ENCODE measurements around the gene CCDC24. TPM values are rescaled to one million over a fixed set of nuclear protein-coding genes. Genes with fewer than 3 reads are reported as not detected.

CCDC24 gene
- total RNA-seq, 1 donor from 2014 or later = 3.7 TPM

DNA sequence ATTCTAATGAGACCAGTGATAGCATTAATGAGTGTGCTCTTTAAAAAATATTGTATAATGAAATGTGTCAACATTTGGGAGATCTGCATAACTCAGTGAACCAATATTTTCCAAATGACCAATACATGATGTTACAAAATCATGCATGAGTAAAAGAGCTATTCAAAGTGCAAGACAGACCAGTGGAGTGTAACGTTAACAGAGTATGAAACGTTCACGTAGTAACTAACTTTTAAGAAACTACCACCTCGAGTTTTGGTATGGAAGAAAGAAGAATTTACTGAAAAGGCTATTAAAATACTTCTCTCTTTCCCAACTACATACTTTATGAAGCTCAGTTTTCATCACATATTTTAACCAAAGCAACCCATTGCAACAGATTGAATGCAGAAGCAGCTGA, 49.4 kb downstream of the CCDC24 start:
- no peak overlapping the region for H3K4me3 ChIP-seq (ENCODE audit: low read depth, low read length)
- no peaks in the 10 kb centered on the region for H3K36me3 ChIP-seq (ENCODE audit: control insufficient read depth, insufficient read depth, low read length)
- FAIRE-seq (no peak), DNase-seq (ENCODE audit: low read depth) (peak; percentile 45)
- TF ChIP-seq, protein P1, sequence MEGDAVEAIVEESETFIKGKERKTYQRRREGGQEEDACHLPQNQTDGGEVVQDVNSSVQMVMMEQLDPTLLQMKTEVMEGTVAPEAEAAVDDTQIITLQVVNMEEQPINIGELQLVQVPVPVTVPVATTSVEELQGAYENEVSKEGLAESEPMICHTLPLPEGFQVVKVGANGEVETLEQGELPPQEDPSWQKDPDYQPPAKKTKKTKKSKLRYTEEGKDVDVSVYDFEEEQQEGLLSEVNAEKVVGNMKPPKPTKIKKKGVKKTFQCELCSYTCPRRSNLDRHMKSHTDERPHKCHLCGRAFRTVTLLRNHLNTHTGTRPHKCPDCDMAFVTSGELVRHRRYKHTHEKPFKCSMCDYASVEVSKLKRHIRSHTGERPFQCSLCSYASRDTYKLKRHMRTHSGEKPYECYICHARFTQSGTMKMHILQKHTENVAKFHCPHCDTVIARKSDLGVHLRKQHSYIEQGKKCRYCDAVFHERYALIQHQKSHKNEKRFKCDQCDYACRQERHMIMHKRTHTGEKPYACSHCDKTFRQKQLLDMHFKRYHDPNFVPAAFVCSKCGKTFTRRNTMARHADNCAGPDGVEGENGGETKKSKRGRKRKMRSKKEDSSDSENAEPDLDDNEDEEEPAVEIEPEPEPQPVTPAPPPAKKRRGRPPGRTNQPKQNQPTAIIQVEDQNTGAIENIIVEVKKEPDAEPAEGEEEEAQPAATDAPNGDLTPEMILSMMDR (IDR thresholded peaks at IDR 0.05; ENCODE audit: insufficient read depth, low read length, severe bottlenecking) = no peak
- H3K27me3 ChIP-seq (ENCODE audit: control insufficient read depth, insufficient read depth, low read length) = no peaks in the 10 kb centered on the region

DNA sequence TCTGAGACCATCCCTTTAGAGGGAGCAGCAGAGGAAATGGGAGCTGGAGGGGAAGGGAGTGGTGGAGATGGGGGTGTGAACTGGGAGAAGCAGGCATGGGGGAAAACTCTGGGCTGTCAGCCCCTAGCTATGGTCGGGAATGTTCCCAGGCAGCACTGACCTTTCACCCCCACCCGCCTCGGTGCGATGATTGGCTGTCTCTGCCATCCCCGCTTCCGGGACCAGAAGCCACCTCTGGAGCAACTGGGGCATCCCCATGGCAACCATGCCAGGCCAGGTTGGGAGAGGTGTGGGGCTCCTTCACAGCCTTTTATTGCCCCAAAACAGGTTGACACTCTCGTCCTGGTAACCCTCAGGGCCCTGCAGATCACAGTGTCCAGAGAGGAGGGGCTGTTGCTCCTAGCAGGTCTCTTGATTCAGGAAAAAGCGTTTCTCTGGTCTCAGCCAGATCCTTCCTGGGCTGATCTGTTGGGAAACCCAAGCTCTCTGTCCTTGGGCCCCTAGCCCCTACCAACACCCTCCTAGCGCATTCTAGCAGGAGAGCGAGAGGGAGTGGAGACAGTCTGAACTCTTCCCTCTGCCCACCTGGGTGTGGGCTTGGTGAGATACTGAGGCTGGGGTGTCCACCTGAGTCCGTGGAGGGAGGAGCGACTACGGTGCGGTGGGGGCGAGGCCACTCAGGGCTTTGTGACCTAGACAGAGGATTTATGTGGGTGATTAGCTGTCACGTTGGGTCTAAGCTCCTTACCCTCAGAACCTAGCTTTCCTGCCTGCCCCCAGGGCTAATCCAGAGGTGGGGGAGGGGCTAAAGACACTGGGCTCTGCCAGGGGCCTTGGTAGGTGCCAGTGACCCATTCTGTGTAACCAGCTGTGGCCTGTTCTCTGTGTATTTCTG, 52.0 kb downstream of the CCDC24 start:
- H3K27me3 ChIP-seq (ENCODE audit: control insufficient read depth, insufficient read depth, low read length) = no peaks in the 10 kb centered on the region
- H3K36me3 ChIP-seq (ENCODE audit: control insufficient read depth, insufficient read depth, low read length) = no peaks in the 10 kb centered on the region
- TF ChIP-seq, protein P1 (IDR thresholded peaks at IDR 0.05; ENCODE audit: insufficient read depth, low read length, severe bottlenecking) = no peak
- no peak overlapping the region for H3K4me3 ChIP-seq (ENCODE audit: low read depth, low read length)
- no peak for DNase-seq (ENCODE audit: low read depth)
- FAIRE-seq = no peak

DNA sequence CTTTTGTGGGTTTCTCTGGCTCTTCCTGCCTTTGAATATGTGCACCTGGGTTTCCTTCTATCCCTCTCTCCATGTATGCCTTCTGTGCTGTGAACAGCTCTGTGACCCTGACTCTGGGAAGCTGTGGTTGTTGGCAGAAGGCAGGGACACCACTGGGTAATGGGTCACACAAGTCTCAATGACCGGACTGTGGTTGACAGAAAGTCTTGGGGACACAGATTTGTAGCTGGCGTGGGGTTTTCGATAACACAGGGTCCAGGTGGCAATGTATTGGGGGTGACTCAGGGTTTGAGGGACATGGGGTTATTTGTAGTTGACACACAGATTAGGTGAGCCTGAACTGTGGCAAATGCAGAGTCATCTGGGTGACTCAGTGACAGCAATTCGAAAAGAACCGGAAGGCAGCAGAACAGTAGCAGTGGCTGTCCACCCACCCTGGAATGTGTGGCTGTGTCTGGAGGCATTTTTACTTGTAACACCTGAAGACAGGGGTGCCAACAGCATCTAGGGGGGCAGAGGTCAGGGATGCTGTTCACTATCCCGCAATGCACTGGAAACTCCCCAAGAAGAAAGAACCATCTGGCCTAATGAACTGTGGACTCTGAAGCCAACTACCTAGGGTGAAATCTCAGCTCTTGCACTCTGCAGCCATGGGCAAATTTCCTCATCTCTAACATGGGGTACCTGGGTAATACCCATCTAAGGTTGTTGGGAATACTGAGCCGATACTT, 52.8 kb downstream of the CCDC24 start:
- no peak for FAIRE-seq
- TF ChIP-seq, protein P1 (IDR thresholded peaks at IDR 0.05; ENCODE audit: insufficient read depth, low read length, severe bottlenecking) = no peak
- peak; percentile 77 for DNase-seq (ENCODE audit: low read depth)

DNA sequence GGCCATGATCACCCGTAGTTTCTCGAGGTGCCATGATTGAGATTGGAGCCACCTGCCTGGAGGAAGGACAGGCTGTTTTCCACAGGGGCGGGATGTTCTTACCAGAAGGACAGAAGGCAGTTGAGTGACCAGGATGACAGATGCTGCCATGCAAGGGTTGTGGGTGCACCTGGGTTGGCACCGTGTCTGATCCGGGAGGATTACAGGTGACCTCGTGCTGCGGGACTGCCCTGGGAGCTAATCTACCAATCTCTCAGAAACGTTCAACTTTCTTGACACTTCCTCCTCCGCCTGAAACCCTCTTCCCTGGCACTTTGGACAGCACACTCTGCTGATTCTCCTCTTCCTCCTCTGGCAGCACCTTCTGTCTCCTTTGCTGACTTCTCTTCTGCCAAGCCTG, 53.7 kb downstream of the CCDC24 start:
- DNase-seq (ENCODE audit: low read depth) = no peak
- no peaks in the 10 kb centered on the region for H3K36me3 ChIP-seq (ENCODE audit: control insufficient read depth, insufficient read depth, low read length)
- H3K27me3 ChIP-seq (ENCODE audit: control insufficient read depth, insufficient read depth, low read length) = no peaks in the 10 kb centered on the region
- TF ChIP-seq, protein P1 (IDR thresholded peaks at IDR 0.05; ENCODE audit: insufficient read depth, low read length, severe bottlenecking) = no peak
- H3K4me3 ChIP-seq (ENCODE audit: low read depth, low read length) = no peak overlapping the region
- no peak for FAIRE-seq

More for the DNA sequence above, 52.8 kb downstream of the CCDC24 start:
- Histone ChIP-seq H3K27me3 (ENCODE audit: control insufficient read depth, insufficient read depth, low read length) (no peaks in the 10 kb centered on the region), H3K36me3 (ENCODE audit: control insufficient read depth, insufficient read depth, low read length) (no peaks in the 10 kb centered on the region), H3K4me3 (ENCODE audit: low read depth, low read length) (no peak overlapping the region)

Other genes with a start within 250 kb of the CCDC24 start
- 8.7 and 20.1 TPM in 2 replicates for gene ARTN, start 57.8 kb upstream of the CCDC24 start, total RNA-seq
- 13.2 and 19.8 TPM in 2 replicates for gene IPO13, start 44.6 kb upstream of the CCDC24 start, total RNA-seq
- 17.9 and 31.9 TPM in 2 replicates for gene DPH2, start 21.6 kb upstream of the CCDC24 start, total RNA-seq
- gene ATP6V0B, start 16.6 kb upstream of the CCDC24 start, total RNA-seq = 220 and 241 TPM in 2 replicates
- gene B4GALT2, start 12.4 kb upstream of the CCDC24 start, total RNA-seq = 72.7 and 84.0 TPM in 2 replicates
- gene SLC6A9, start 39.9 kb downstream of the CCDC24 start, total RNA-seq = 13.4 and 21.9 TPM in 2 replicates
- not detected in 2 replicates for gene KLF17, start 127.2 kb downstream of the CCDC24 start, total RNA-seq
- not detected in 2 replicates for gene KLF18, start 150.0 kb downstream of the CCDC24 start, total RNA-seq
- 17.9 and 21.9 TPM in 2 replicates for gene DMAP1, start 221.9 kb downstream of the CCDC24 start, total RNA-seq